IMR-90 (cell line): ENCODE data around the gene GABRR3.

Experiments used
- CEBPB ChIP-seq: IDR thresholded peaks from 2 replicates; pipeline ENCODE4 v1.6.1; 2012; ENCODE audit warnings: low read depth, low read length, improper control_type of control experiment
- FOS ChIP-seq: fragments of 150-350 bp; IDR thresholded peaks from 2 replicates; pipeline ENCODE4 v1.6.1; 2016; ENCODE audit warnings: low read depth, low read length
- MAFK ChIP-seq: IDR thresholded peaks from 2 replicates; pipeline ENCODE4 v1.6.1; 2012; ENCODE audit warnings: low read depth, low read length, improper control_type of control experiment
- MAZ ChIP-seq: IDR thresholded peaks from 2 replicates; pipeline ENCODE4 v1.6.1; 2012; ENCODE audit warnings: low read depth, mild to moderate bottlenecking, low read length, improper control_type of control experiment, moderate library complexity, borderline replicate concordance
- MXI1 ChIP-seq: IDR thresholded peaks from 2 replicates; pipeline ENCODE4 v1.6.1; 2012; ENCODE audit warnings: low read depth, mild to moderate bottlenecking, low read length, moderate library complexity, borderline replicate concordance
- POLR2A ChIP-seq: IDR thresholded peaks from 2 replicates; pipeline ENCODE4 v1.6.1; 2012; ENCODE audit warnings: mild to moderate bottlenecking, low read depth, low read length
- RAD21 ChIP-seq: IDR thresholded peaks from 2 replicates; pipeline ENCODE4 v1.6.1; 2012; ENCODE audit warnings: low read length, improper control_type of control experiment
- SMC3 ChIP-seq: fragments of 150-350 bp; IDR thresholded peaks from 2 replicates; pipeline ENCODE4 v1.6.1; 2016; ENCODE audit warnings: low read depth, mild to moderate bottlenecking, antibody characterized with exemption, low read length, moderate library complexity
- TF ChIP-seq, protein P1 (sequence below): conservative IDR thresholded peaks from 2 replicates; pipeline ENCODE4 v1.5.1; 2012; ENCODE audit warnings: mild to moderate bottlenecking, low read depth, low read length, improper control_type of control experiment
- TF ChIP-seq, protein P2 (sequence below): fragments of 150-350 bp; IDR thresholded peaks from 2 replicates; pipeline ENCODE4 v1.6.1; 2016; ENCODE audit warnings: low read depth, mild to moderate bottlenecking, low read length, moderate library complexity, borderline replicate concordance

DNA sequence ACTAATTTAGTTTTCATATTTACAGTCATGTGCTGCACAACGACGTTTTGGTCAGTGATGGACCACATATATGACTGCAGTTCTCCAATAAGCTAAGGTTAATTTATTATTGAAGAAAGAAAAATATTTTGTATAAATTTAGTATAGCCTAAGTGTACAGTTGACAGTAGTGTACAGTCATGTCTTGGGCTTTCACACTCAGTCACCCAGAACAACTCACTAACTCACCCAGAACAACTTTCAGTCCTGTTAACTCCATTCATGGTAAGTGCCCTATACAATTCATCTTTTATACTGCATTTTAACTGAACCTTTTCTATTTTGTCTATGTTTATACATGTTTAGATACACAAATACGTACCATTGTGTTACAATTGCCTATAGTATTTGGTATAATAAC, 3.8 kb upstream of the GABRR3 start:
- no peak for TF ChIP-seq POLR2A
- TF ChIP-seq, protein P1, sequence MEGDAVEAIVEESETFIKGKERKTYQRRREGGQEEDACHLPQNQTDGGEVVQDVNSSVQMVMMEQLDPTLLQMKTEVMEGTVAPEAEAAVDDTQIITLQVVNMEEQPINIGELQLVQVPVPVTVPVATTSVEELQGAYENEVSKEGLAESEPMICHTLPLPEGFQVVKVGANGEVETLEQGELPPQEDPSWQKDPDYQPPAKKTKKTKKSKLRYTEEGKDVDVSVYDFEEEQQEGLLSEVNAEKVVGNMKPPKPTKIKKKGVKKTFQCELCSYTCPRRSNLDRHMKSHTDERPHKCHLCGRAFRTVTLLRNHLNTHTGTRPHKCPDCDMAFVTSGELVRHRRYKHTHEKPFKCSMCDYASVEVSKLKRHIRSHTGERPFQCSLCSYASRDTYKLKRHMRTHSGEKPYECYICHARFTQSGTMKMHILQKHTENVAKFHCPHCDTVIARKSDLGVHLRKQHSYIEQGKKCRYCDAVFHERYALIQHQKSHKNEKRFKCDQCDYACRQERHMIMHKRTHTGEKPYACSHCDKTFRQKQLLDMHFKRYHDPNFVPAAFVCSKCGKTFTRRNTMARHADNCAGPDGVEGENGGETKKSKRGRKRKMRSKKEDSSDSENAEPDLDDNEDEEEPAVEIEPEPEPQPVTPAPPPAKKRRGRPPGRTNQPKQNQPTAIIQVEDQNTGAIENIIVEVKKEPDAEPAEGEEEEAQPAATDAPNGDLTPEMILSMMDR, result no peak
- no peak for TF ChIP-seq CEBPB
- no peak for TF ChIP-seq RAD21
- no peak for TF ChIP-seq MXI1
- no peak for TF ChIP-seq SMC3
- TF ChIP-seq MAFK, result no peak
- TF ChIP-seq, protein P2, sequence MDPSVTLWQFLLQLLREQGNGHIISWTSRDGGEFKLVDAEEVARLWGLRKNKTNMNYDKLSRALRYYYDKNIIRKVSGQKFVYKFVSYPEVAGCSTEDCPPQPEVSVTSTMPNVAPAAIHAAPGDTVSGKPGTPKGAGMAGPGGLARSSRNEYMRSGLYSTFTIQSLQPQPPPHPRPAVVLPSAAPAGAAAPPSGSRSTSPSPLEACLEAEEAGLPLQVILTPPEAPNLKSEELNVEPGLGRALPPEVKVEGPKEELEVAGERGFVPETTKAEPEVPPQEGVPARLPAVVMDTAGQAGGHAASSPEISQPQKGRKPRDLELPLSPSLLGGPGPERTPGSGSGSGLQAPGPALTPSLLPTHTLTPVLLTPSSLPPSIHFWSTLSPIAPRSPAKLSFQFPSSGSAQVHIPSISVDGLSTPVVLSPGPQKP, result no peak
- TF ChIP-seq MAZ, result no peak
- no peak for TF ChIP-seq FOS
